ES-I3 (cell line): ENCODE data around the gene NDUFA8.

Source experiments
- H3K36me3 ChIP-seq: 2 replicates; pipeline ENCODE4 v1.6.1; 2013; ENCODE audit warnings: mild to moderate bottlenecking, low read length, control low read depth, moderate library complexity; ENCODE audit not compliant: insufficient read depth
- H3K4me1 ChIP-seq: 2 replicates; pipeline ENCODE4 v1.6.1; 2013; ENCODE audit warnings: mild to moderate bottlenecking, control low read depth, low read length; ENCODE audit not compliant: insufficient read depth
- H3K9ac ChIP-seq: 2 replicates; pipeline ENCODE4 v1.6.1; 2013; ENCODE audit warnings: low read depth, mild to moderate bottlenecking, low read length, moderate library complexity
- H3K9me3 ChIP-seq: 2 replicates; pipeline ENCODE4 v1.6.1; 2013; ENCODE audit warnings: mild to moderate bottlenecking, low read length, moderate library complexity; ENCODE audit not compliant: control insufficient read depth, insufficient read depth

NDUFA8 gene

GRCh38 chr9:122099271-122099869 is 60.2 kb downstream of the NDUFA8 start:
- Histone ChIP-seq H3K36me3 (no peaks in the 10 kb centered on the region), H3K4me1 (peaks cover 3% of the 10 kb centered on the region; the same call in 1 of the 2 replicates), H3K9me3 (no peaks in the 10 kb centered on the region), H3K9ac (no peak overlapping the region)

- Histone ChIP-seq H3K36me3 (no peaks in the 10 kb centered on the region), H3K9ac (no peak overlapping the region), H3K9me3 (no peaks in the 10 kb centered on the region), H3K4me1 (peaks cover 3% of the 10 kb centered on the region; the same call in 1 of the 2 replicates)
These were observed 61.8 kb downstream of the NDUFA8 start for GRCh38 chr9:122097679-122098315.

GRCh38 chr9:122096620-122097415 is 62.8 kb downstream of the NDUFA8 start:
- H3K9ac ChIP-seq = no peak overlapping the region
- H3K4me1 ChIP-seq = peaks cover 3% of the 10 kb centered on the region; the same call in 1 of the 2 replicates
- H3K9me3 ChIP-seq = no peaks in the 10 kb centered on the region

GRCh38 chr9:122095010-122095767 is 64.4 kb downstream of the NDUFA8 start:
- Histone ChIP-seq H3K36me3 (no peaks in the 10 kb centered on the region), H3K4me1 (peaks cover 3% of the 10 kb centered on the region; the same call in 1 of the 2 replicates), H3K9ac (no peak overlapping the region), H3K9me3 (no peaks in the 10 kb centered on the region)

More at GRCh38 chr9:122096620-122097415, 62.8 kb downstream of the NDUFA8 start:
- H3K36me3 ChIP-seq = no peaks in the 10 kb centered on the region
